ENCODE measurements around the gene CLC.
A peak's percentile ranks its signal among the peaks of the same experiment; 100 is the strongest.
"Not testable (repeated sequence)": the region's sequence is repeated elsewhere in the genome, so short reads cannot be mapped to it uniquely, and the experiment has no call there.

The CLC gene

DNA sequence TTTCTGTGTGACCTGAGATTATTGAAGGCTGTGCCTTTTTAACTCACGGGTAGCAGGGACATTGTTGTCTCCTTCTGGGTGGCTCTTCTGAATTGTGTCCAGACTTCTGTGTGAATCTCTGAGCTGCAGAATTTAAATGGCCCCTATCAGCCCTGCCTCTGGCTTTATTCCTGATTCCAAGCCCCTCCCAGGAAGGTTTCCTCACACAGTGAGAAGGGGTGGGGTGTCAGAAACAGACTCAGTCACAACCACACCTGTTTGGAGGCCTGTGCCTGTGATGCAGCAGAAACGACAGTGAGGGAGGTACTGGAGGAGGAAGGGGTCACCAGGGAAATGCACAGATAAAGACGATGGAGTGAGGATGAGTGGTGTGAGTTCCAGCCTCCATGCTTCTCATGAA, at the start of gene CLC:
Gene CLC (minus strand): TSS at position 139 of the 400 bp plus-strand sequence. CDS start 77 bp downstream, at position 62.
- no peak for DNase-seq (ENCODE audit: low read depth)
- H3K4me3 ChIP-seq (ENCODE audit: low read depth, low read length), result no peak within 1 kb of the TSS
- TF ChIP-seq, protein P1, sequence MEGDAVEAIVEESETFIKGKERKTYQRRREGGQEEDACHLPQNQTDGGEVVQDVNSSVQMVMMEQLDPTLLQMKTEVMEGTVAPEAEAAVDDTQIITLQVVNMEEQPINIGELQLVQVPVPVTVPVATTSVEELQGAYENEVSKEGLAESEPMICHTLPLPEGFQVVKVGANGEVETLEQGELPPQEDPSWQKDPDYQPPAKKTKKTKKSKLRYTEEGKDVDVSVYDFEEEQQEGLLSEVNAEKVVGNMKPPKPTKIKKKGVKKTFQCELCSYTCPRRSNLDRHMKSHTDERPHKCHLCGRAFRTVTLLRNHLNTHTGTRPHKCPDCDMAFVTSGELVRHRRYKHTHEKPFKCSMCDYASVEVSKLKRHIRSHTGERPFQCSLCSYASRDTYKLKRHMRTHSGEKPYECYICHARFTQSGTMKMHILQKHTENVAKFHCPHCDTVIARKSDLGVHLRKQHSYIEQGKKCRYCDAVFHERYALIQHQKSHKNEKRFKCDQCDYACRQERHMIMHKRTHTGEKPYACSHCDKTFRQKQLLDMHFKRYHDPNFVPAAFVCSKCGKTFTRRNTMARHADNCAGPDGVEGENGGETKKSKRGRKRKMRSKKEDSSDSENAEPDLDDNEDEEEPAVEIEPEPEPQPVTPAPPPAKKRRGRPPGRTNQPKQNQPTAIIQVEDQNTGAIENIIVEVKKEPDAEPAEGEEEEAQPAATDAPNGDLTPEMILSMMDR (IDR thresholded peaks at IDR 0.05; ENCODE audit: low read depth, low read length, missing control alignments), result no peak

DNA sequence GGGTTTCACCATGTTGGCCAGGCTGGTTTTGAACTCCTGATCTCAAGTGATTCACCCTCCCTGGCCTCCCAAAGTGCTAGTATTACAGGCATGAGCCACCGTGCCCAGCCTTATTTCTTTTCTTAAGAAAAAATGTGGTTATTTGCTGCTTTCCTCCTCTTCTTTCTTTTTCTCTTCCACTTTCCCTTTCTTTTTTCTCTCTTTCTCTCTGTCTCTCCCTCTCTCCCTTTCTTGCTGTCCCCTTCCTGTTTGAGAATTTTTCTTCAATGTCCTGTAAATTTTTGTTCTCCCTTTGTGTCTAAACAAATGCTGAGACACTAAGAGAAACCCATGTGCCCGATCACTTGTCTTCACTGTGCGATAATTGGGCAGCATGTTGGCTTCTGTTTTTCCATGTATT, 43.1 kb upstream of the CLC start:
- no peak for DNase-seq (ENCODE audit: low read depth)
- TF ChIP-seq, protein P1 (IDR thresholded peaks at IDR 0.05; ENCODE audit: low read depth, low read length, missing control alignments), result no peak
- no peak overlapping the region for H3K4me3 ChIP-seq (ENCODE audit: low read depth, low read length)

DNA sequence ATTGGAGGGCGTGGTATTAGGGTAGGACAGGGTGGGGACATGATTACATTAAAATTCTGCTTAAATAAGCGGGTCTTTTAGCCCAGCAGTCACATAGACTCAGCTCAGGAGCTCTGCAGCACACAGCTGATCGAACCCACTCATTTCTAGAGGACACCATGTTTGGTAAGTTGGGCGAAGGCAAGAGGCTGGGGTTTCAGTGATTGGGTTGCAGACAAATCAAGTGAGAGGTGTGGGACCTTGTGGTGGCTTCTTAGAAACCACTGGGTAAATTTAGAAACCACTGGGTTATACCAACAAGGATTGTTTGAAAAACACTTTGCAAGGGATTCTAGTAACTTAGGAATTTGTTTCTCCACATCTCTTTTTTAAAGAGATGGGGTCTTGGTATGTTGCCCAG, 40.9 kb upstream of the CLC start, which contains the start of gene LEUTX:
Gene LEUTX (plus strand): TSS at position 92 of the 400 bp plus-strand sequence. CDS start 67 bp downstream, at position 159.
- H3K4me3 ChIP-seq (ENCODE audit: low read depth, low read length), result no peak within 1 kb of the TSS
- DNase-seq (ENCODE audit: low read depth), result no peak
- TF ChIP-seq, protein P1 (IDR thresholded peaks at IDR 0.05; ENCODE audit: low read depth, low read length, missing control alignments), result no peak

DNA sequence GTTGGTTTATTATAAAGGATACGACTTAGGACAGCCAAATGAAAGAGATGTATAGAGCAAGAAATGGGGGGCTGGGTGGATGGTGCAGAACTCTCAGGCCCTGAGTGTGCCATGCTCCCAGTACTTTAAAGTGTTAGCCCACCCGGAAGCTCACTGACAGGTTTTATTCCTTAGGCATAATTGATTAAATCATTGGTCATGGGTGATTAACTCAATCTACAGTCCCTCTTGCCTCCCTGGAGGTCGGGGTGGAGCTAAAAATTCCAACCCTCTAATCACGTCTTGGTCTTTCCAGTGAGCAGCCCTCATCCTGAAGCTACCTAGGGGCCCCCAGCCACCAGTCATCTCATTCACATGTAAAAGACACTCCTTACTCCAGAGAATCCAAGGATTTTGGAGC, 31.0 kb upstream of the CLC start:
- no peak overlapping the region for H3K4me3 ChIP-seq (ENCODE audit: low read depth, low read length)
- DNase-seq (ENCODE audit: low read depth), result no peak
- TF ChIP-seq, protein P1 (IDR thresholded peaks at IDR 0.05; ENCODE audit: low read depth, low read length, missing control alignments), result no peak

DNA sequence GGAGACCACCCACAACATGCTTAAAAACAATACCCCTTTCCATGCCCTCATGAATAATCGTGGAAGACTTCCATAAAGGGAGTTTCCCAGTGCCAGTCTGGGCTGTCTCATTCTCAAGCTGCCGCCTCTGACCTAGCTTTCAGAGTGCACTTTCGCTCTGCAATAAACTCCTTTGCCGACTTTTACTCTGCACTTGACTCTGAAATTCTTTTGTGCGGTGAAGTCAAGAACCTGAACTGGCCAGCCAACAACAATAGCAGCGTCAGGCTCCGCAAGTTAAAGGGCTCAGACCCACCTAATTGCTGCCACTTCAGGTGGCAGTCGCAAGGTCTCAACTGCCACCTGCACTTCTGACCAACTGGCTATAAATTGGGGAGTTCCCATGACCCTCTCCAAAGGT, 30.5 kb upstream of the CLC start:
- no peak for DNase-seq (ENCODE audit: low read depth)
- H3K4me3 ChIP-seq (ENCODE audit: low read depth, low read length), result no peak overlapping the region
- TF ChIP-seq, protein P1 (IDR thresholded peaks at IDR 0.05; ENCODE audit: low read depth, low read length, missing control alignments), result no peak

DNA sequence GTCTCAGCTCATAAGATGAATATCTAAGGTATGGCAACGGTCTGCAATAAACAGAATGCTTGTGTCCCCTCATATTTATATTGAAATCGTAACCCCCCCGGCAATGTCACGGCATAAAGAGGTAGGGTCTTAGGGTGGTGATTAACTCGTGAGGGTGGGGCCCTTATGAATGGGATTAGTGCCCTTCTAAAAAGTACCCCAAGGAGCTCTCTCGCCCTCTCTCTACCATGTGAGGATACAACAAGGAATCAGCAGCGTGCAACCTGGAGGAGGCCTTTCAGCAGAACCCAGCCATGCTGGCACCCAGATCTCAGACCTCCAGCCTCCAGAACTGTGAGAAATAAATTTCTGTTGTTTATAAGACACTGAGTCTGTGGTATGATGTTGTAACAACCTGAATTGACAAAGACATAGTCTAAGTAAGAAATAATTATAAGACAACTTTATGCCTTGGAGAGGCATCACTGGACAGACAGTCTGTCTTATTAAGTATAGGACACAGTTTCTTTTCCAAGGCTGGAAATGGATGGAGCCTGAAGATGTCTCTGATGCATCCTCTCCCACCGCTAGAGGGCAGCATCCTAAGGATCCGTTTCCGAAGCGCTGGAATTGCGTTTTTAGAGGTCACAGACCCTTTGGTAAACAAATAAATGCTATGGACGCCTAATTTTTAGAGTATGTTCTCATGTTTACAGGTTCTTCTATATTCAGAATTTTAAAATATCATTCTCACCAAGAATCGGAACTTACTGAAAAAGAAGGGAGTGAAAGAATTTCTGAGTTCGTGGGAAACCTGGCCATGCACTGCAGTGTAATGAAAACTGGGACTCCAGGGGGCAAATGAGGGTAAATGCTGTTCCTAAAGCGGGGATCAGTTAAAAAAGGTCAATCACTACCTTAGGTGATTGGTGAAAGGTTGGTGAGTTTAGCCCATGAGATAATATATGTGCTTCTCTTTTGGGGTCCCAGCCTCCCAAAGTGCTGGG, 27.6 kb upstream of the CLC start:
- DNase-seq (ENCODE audit: low read depth), result no peak

DNA sequence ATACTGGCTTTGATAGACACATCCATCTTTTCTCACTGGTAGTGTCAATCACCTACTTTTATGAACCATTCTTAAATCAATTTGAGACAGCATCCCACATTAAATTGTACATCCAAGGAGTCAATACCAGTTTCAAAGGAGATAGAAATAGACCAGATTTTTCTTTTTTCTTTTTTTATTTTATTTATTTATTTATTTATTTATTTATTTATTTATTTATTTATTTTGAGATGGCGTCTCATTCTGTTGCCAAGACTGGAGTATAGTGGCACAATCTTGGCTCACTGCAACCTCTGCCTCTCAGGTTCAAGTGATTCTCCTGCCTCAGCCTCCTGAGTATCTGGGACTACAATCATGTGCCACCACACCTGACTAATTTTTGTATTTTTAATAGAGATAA, 24.0 kb upstream of the CLC start:
- H3K4me3 ChIP-seq (ENCODE audit: low read depth, low read length); DNase-seq (ENCODE audit: low read depth): not testable (repeated sequence)

More for the DNA sequence above, 27.6 kb upstream of the CLC start:
- TF ChIP-seq, protein P1 (IDR thresholded peaks at IDR 0.05; ENCODE audit: low read depth, low read length, missing control alignments), result peak; percentile 75
- no peak overlapping the region for H3K4me3 ChIP-seq (ENCODE audit: low read depth, low read length)
